ENCODE measurements around the gene ACSS1. TPM values are rescaled to one million over a fixed set of nuclear protein-coding genes. Genes with fewer than 3 reads are reported as not detected.

Gene ACSS1
- total and polyA plus RNA-seq, 7 donors: 20.1 to 41.0 (median 27.1) TPM

GRCh38 chr20:25011831-25012241 lies 46.1 kb downstream of the ACSS1 start:
- H3K27ac ChIP-seq: no peak overlapping the region
- no peaks in the 10 kb centered on the region for H3K27me3 ChIP-seq
- H3K9me3 ChIP-seq: no peaks in the 10 kb centered on the region
- peaks cover 0 to 22% (median 10%) of the 10 kb centered on the region in 4 donors for H3K4me1 ChIP-seq
- peak; percentile 56 for DNase-seq
- intact Hi-C loops (cut with DNase I): no loop called here
- H3K4me3 ChIP-seq: no peak overlapping the region
- peaks cover 18 to 98% (median 52%) of the 10 kb centered on the region in 4 donors for H3K36me3 ChIP-seq
- TF ChIP-seq EP300 (IDR thresholded peaks at IDR 0.05) (no peak), POLR2A (IDR thresholded peaks at IDR 0.05) (no peak), CTCF (IDR thresholded peaks at IDR 0.05) (no peak), POLR2AphosphoS5 (IDR thresholded peaks at IDR 0.05) (no peak)
- 96 to 97% methylated on average over 12 of the region's 12 CpGs for WGBS, 2 donors

GRCh38 chr20:25011261-25011660 lies 46.7 kb downstream of the ACSS1 start:
- Histone ChIP-seq H3K36me3 (peaks cover 12 to 97% (median 55%) of the 10 kb centered on the region in 4 donors), H3K4me1 (peaks cover 0 to 28% (median 12%) of the 10 kb centered on the region in 4 donors), H3K27me3 (no peaks in the 10 kb centered on the region), H3K4me3 (no peak overlapping the region), H3K27ac (no peak overlapping the region), H3K9me3 (no peaks in the 10 kb centered on the region)
- peak; percentile 45 for DNase-seq
- intact Hi-C loops (cut with DNase I): no loop called here
- TF ChIP-seq EP300 (IDR thresholded peaks at IDR 0.05) (no peak), POLR2AphosphoS5 (IDR thresholded peaks at IDR 0.05) (no peak), POLR2A (IDR thresholded peaks at IDR 0.05) (no peak), CTCF (IDR thresholded peaks at IDR 0.05) (no peak)
- 95 to 96% methylated on average over 6 of the region's 6 CpGs for WGBS, 2 donors

GRCh38 chr20:25009218-25010145 lies 48.5 kb downstream of the ACSS1 start:
- H3K9me3 ChIP-seq: no peaks in the 10 kb centered on the region
- DNase-seq: peak; percentile 60
- intact Hi-C loops (cut with DNase I): no loop called here
- H3K4me1 ChIP-seq: peaks cover 0 to 45% (median 29%) of the 10 kb centered on the region in 4 donors
- peak overlapping the region; percentile 18 to 64 (median 50) for H3K27ac ChIP-seq
- H3K36me3 ChIP-seq: peaks cover 11 to 85% (median 48%) of the 10 kb centered on the region in 4 donors
- TF ChIP-seq POLR2A (IDR thresholded peaks at IDR 0.05) (no peak), POLR2AphosphoS5 (IDR thresholded peaks at IDR 0.05) (no peak), EP300 (IDR thresholded peaks at IDR 0.05) (no peak), CTCF (IDR thresholded peaks at IDR 0.05) (no peak)
- H3K27me3 ChIP-seq: no peaks in the 10 kb centered on the region
- no peak overlapping the region for H3K4me3 ChIP-seq
- WGBS, 2 donors: 87 to 90% methylated on average over 10 of the region's 10 CpGs

- peaks cover 0 to 49% (median 30%) of the 10 kb centered on the region in 4 donors for H3K4me1 ChIP-seq
- H3K9me3 ChIP-seq: no peaks in the 10 kb centered on the region
- H3K4me3 ChIP-seq: no peak overlapping the region
- peaks cover 11 to 76% (median 41%) of the 10 kb centered on the region in 4 donors for H3K36me3 ChIP-seq
- no peaks in the 10 kb centered on the region for H3K27me3 ChIP-seq
- peak overlapping the region in 3 of 4 donors; percentile 57 to 79 (median 64) for H3K27ac ChIP-seq
- peak; percentile 57 for DNase-seq
- TF ChIP-seq CTCF (IDR thresholded peaks at IDR 0.05): no peak
- no peak for TF ChIP-seq POLR2AphosphoS5 (IDR thresholded peaks at IDR 0.05)
- WGBS, 2 donors: 95 to 96% methylated on average over 11 of the region's 11 CpGs
- intact Hi-C loops (cut with DNase I): no loop called here
Measured at GRCh38 chr20:25008388-25009217, 49.3 kb downstream of the ACSS1 start.
